Thoracic aorta (tissue), 2 donors: ENCODE measurements around the gene STX1A. TPM values are rescaled to one million over a fixed set of nuclear protein-coding genes. Genes with fewer than 3 reads are reported as not detected.
"Not testable (repeated sequence)": the region's sequence is repeated elsewhere in the genome, so short reads cannot be mapped to it uniquely, and the experiment has no call there.

Source experiments
- ATAC-seq: fragments of 150-250 bp; one replicate; pipeline ENCODE4 v1.8.0; 2017; ENCODE audit warnings: low read depth; ENCODE audit not compliant: insufficient number of reproducible peaks, low FRiP score
- DNase-seq: peaks from one replicate; pipeline ENCODE4 v3.0.0-alpha.2; 2020; ENCODE audit warnings: low spot score
- H3K27ac ChIP-seq, 2 donors: fragments of 200-600 bp; sonication (generic); 1 replicate in 1 of 2; 2 replicates in 1 of 2; pipeline ENCODE4 v1.5.1; 2016; ENCODE audit warnings: mild to moderate bottlenecking in 2 of 2, moderate library complexity in 2 of 2
- H3K27me3 ChIP-seq: fragments of 200-600 bp; sonication (generic); replicated peaks from 2 replicates; pipeline ENCODE4 v1.6.0; 2016; ENCODE audit warnings: mild to moderate bottlenecking; ENCODE audit not compliant: insufficient read depth
- H3K36me3 ChIP-seq: fragments of 200-600 bp; sonication (generic); one replicate; pipeline ENCODE4 v1.5.1; 2016
- H3K4me1 ChIP-seq, 2 donors: fragments of 200-600 bp; sonication (generic); 1 replicate in 1 of 2; 2 replicates in 1 of 2; pipeline versions ENCODE4 v1.5.1 to v1.6.0; 2016; ENCODE audit warnings: low read depth in 2 of 2, mild to moderate bottlenecking in 1 of 2; ENCODE audit not compliant: control insufficient read depth in 1 of 2
- H3K4me3 ChIP-seq: fragments of 200-600 bp; sonication (generic); 2 replicates; pipeline ENCODE4 v1.5.1; 2016; ENCODE audit warnings: mild to moderate bottlenecking
- H3K9me3 ChIP-seq: fragments of 200-600 bp; sonication (generic); 2 replicates; pipeline ENCODE4 v1.5.1; 2016
- total RNA-seq, 2 donors: library from RNA; depleted of rRNA; stranded (reverse); fragments of >200 nt; gene quantifications; one replicate each; pipeline versions ENCODE4 v1.1.0 to v1.2.3, GENCODE V29; 2016
- TF ChIP-seq, protein P1 (sequence below): fragments of 200-600 bp; sonication (generic); IDR thresholded peaks from one replicate; pipeline ENCODE4 v1.5.1; 2019; ENCODE audit warnings: antibody characterized with exemption

STX1A gene
- total RNA-seq, 2 donors from 2014 or later, result 10.3 to 16.8 TPM

DNA sequence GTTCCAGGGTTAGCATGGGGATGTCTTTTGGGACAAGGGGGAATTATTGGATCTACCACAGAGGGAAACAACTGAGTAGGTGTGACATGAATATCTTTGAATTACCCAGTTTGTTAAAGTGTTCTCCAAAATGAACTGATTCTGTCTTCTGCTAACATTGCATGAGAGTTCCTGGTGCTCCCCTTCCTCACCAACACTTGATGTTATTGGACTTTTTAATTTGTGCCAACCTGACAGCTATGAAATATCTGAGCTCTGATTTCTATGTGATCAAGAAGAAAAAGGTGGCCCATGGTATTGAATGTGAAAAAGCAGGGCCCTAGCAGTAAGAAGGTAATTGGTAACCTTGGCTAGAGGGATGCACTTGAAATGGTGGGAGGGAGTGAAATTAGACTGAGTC is 56.4 kb downstream of the STX1A start:
- ATAC-seq (no peak), DNase-seq (no peak)
- peaks cover 4% of the 10 kb centered on the region in 2 donors for H3K4me1 ChIP-seq
- TF ChIP-seq, protein P1, sequence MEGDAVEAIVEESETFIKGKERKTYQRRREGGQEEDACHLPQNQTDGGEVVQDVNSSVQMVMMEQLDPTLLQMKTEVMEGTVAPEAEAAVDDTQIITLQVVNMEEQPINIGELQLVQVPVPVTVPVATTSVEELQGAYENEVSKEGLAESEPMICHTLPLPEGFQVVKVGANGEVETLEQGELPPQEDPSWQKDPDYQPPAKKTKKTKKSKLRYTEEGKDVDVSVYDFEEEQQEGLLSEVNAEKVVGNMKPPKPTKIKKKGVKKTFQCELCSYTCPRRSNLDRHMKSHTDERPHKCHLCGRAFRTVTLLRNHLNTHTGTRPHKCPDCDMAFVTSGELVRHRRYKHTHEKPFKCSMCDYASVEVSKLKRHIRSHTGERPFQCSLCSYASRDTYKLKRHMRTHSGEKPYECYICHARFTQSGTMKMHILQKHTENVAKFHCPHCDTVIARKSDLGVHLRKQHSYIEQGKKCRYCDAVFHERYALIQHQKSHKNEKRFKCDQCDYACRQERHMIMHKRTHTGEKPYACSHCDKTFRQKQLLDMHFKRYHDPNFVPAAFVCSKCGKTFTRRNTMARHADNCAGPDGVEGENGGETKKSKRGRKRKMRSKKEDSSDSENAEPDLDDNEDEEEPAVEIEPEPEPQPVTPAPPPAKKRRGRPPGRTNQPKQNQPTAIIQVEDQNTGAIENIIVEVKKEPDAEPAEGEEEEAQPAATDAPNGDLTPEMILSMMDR, result no peak
- H3K27me3 ChIP-seq, result no peaks in the 10 kb centered on the region
- H3K36me3 ChIP-seq, result no peaks in the 10 kb centered on the region
- no peaks in the 10 kb centered on the region for H3K9me3 ChIP-seq
- H3K27ac ChIP-seq, result no peak overlapping the region
- H3K4me3 ChIP-seq, result no peak overlapping the region

DNA sequence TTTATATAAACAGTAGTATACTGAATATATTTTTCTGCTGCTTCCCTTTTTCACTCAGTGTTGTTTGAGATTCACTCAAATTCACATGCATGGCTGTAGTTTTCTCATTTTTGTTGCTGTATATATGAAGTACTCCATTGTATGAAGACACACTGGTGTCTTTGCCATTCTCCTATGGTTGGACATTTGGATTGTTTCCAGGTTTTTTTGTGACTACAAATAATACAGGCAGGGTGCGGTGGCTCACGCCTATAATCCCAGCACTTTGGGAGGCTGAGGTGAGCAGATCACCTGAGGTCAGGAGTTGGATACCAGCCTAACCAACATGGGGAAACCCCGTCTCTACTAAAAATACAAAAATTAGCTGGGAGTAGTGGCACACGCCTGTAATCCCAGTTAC is 58.9 kb downstream of the STX1A start:
- not testable (repeated sequence) for H3K9me3 ChIP-seq, H3K27me3 ChIP-seq, ATAC-seq, H3K27ac ChIP-seq, H3K4me1 ChIP-seq, H3K4me3 ChIP-seq, H3K36me3 ChIP-seq, DNase-seq

DNA sequence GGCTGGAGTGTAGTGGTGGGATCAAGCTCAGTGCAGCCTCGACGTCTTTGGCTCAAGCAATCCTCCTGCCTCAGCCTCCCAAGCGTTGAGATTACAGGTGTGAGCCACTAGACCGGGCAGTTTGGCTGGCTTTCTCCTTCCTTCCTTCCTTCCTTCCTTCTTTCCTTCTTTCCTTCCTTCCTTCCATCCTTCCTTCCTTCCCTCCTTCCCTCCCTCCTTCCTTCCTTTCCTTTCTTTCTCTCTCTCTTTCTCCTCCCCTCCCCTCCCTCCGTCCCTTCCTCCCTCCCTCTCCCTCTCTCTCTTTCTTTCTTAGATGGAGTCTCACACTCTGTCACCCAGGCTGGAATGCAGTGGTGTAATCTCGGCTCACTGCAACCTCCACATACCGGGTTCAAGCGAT is 59.5 kb downstream of the STX1A start:
- no peaks in the 10 kb centered on the region for H3K36me3 ChIP-seq
- no peak overlapping the region for H3K4me3 ChIP-seq
- no peak overlapping the region for H3K27ac ChIP-seq
- no peak for ATAC-seq
- TF ChIP-seq, protein P1, result no peak
- DNase-seq, result no peak
- no peaks in the 10 kb centered on the region for H3K27me3 ChIP-seq
- no peaks in the 10 kb centered on the region for H3K4me1 ChIP-seq
- H3K9me3 ChIP-seq, result no peaks in the 10 kb centered on the region

DNA sequence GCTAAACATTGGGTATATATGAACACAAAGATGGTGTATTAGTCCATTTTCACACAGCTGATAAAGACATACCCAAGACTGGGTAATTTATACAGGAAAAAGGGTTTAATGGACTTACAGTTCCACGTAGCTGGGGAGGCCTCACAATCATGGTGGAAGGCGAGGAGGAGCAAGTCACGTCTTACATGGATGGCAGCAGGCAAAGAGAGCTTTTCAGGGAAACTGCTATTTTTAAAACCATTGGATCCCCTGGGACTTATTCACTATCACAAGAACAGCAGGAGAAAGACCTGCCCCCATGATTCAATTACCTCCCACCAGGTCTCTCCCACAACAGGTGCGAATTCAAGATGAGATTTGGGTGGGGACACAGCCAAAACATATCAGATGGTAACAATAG is 64.2 kb downstream of the STX1A start:
- H3K36me3 ChIP-seq, DNase-seq, H3K27me3 ChIP-seq, H3K4me3 ChIP-seq, ATAC-seq, H3K27ac ChIP-seq, H3K9me3 ChIP-seq, H3K4me1 ChIP-seq: not testable (repeated sequence)

DNA sequence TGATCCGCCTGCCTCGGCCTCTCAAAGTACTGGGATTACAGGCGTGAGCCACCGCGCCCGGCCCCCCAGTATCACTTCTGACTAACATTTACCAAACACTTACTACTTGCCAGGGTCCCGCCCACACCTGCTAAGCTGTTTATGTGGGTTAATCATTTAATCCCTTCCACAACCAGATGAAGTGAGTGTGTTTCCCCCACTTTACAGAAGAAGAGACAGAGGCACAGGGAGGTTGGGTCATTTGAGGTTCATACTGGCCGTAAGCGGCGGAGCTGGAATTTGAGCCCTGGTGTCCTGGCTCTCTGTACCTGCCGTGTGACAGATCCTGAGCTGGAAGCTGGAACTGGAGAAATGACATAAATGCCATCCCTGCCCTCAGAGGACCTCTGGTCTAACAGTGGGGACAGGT is 66.9 kb downstream of the STX1A start:
- TF ChIP-seq, protein P1, result no peak
- Histone ChIP-seq H3K9me3 (no peaks in the 10 kb centered on the region), H3K27me3 (no peaks in the 10 kb centered on the region), H3K27ac (no peak overlapping the region), H3K4me1 (peaks cover 0 to 5% of the 10 kb centered on the region in 2 donors), H3K4me3 (no peak overlapping the region), H3K36me3 (no peaks in the 10 kb centered on the region)
- DNase-seq (no peak), ATAC-seq (no peak)

DNA sequence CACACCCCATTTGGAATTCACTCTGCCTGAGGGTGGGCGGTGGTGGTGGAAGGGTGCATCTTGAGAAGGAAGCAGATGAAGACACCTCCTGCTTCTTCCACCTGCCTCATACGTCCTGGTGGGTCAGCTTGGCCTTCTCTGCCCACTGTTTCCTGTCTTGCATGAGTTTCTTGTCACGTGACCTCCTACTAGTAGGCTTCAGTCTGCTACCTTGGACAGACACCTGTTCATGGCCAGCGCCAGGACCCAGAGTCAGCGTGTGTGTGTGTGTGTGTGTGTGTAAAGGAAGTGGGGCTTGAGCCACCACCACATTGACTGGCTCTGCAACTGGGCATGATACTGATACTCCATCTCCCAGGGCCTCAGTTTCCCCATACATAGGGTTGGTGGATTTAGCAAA is 68.9 kb downstream of the STX1A start:
- no peaks in the 10 kb centered on the region for H3K36me3 ChIP-seq
- TF ChIP-seq, protein P1, result no peak
- no peak overlapping the region for H3K4me3 ChIP-seq
- no peak overlapping the region for H3K27ac ChIP-seq
- no peaks in the 10 kb centered on the region for H3K9me3 ChIP-seq
- H3K4me1 ChIP-seq, result peaks cover 0 to 5% of the 10 kb centered on the region in 2 donors
- H3K27me3 ChIP-seq, result peaks cover 6% of the 10 kb centered on the region
- DNase-seq (no peak), ATAC-seq (no peak)
